ENCODE results near the gene SLC2A5.

DNA sequence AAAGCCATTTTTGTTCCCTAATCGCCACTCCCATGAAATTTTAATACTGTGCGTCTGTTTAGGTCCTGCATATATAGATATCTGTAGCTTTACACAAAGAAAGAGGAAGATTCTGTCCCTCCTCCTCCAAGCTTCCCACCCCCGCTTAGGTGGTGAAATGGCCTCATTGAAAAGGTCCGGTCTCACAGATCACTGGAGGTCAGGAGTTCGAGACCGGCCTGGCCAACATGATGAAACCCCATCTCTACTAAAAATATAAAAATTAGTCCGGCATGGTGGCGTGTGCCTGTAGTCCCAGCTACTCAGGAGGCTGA, 64.1 kb downstream of the SLC2A5 start:
- TF ChIP-seq, protein P1, sequence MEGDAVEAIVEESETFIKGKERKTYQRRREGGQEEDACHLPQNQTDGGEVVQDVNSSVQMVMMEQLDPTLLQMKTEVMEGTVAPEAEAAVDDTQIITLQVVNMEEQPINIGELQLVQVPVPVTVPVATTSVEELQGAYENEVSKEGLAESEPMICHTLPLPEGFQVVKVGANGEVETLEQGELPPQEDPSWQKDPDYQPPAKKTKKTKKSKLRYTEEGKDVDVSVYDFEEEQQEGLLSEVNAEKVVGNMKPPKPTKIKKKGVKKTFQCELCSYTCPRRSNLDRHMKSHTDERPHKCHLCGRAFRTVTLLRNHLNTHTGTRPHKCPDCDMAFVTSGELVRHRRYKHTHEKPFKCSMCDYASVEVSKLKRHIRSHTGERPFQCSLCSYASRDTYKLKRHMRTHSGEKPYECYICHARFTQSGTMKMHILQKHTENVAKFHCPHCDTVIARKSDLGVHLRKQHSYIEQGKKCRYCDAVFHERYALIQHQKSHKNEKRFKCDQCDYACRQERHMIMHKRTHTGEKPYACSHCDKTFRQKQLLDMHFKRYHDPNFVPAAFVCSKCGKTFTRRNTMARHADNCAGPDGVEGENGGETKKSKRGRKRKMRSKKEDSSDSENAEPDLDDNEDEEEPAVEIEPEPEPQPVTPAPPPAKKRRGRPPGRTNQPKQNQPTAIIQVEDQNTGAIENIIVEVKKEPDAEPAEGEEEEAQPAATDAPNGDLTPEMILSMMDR (IDR thresholded peaks at IDR 0.05): peak in 1 of 4 experiments; percentile 20
- TF ChIP-seq POLR2A (IDR thresholded peaks at IDR 0.05): no peak
- TF ChIP-seq POLR2AphosphoS5 (IDR thresholded peaks at IDR 0.05): no peak
- no peak for TF ChIP-seq EP300 (IDR thresholded peaks at IDR 0.05)

Data from sigmoid colon (tissue), 4 donors.